ENCODE measurements around the gene ADGRF1.

Gene ADGRF1

DNA sequence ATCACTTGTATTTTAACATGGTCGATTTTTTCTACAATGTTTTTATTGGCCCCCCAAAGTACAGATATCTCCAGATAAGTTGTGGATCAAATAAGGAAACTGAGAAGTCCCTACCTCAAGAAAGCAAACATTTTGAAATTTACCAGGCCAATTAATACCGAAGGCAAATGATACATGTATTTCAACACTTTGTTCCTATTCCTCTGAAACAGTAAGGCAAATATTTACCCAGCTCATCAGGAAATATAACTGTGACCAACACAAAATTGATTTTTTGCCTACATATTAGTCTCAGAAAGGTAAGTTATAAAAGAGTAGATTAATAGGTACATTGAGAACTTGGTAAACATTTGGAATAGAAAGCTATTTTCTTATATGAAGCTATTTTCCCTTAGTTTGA is 69.1 kb downstream of the ADGRF1 start:
- DNase-seq = no peak

DNA sequence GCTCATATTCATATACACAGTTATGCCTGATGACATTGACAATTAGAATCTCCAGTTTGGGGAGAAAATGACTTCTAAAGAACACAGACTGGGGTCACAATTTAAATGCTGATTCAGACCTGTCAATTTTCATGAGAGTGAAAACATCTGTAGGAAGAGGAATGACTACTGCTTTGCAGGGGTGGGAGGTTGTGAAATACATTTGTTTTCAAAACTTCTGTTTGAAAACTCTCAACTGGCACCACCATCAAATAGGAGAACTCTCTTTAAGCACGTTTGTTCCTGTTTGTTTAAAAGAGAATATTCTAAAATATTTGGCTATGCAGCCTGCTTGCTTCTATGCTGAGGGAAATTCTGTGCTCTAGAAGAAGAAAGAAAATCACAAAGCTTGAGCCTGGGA is 69.6 kb downstream of the ADGRF1 start:
- no peak for DNase-seq

DNA sequence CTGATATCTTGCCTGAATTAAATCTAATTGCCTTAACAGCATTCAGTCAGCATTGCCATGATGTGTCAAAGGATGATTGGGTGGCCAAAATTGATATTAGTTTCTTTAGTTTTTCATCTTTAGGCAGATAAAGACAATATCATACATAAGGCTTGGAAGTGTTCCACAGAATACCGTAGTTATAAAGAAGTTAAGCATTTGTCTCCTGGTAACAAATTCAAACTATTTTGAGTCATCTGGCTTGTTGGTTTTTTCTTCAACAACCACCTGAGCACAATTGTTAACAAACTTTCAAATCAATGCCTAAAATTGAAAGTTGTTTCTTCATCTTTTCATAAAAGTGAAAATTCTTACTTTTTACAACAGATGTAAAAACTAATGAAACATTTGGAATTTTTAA is 72.9 kb downstream of the ADGRF1 start:
- no peak for DNase-seq

DNA sequence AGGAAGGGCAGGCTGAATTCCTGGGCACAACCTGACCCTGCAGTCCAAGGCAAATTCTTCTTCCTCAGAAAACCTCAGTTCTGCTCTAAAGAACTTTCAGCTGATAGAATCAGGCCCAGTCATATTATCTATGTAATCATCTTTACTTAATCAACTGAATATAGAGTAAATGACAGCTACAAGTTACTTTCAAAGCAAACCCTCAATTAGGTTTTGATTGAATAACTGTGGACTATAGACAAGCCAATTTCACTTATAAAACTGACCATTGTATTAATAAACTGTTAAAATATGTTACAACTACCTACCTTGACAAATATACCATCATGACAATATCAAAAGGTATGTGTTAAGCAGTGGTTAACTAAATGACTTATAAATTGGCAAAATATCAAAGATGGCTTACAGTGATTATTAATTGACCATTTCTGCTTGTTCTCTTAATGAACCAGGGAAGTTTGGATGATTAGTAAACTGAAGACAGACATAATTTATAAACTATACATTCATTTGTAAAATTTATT is 74.2 kb downstream of the ADGRF1 start:
- no peak for DNase-seq

DNA sequence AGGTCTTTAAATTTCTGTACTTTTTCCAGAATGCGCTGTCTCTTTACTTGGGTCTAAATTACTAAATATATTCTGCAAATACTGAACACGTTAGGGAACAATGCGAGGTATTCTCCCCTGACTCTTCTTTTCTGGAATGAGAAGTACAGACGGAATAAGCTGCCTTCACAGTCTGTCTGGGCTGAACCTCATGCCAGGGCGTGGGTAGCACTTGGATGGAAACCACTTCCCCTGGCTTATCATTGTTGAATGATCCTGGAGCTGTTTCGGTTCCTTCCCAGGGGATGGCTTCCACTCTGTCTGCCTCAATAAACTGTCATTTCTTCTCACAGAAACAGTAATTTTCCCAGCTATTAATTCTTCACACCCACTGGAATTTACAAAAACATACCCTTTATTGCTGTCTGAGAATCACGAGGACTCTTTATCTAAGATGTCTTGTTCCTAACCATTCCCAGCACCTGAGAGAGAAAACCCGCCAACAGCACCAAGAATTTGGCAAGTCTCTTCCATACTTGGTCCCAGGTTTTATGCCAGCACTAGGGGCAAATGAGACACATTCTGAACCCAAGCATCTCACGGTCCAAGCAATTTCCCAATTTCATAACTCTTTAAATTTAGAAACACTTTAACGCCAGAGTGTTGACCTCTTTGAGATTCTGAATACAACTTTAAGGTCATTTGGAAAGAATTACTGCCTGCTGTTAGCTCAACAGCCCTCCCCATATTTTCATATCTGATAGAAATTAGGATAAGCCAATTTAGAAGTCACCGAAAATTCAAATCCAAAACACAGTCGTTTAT is 77.2 kb downstream of the ADGRF1 start:
- DNase-seq = no peak

DNA sequence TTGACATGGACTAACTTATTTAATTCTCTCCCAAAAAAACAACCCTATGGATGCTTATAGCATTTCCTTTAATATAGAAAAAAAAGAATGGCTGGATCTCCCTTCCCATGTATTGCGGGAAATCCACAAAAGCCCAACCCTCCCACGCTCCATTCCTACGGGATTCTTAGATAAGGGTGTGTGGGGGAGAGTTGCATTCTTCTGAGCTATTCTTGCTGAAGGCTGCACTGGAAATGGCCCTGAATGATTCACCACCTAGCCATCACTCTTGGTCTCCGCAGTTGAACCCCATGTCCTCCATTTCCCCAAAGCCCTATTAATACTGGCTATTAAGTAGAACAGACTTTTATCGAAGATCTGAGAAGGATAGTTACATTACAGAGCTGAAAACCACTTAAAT is 78.5 kb downstream of the ADGRF1 start:
- DNase-seq = no peak

DNA sequence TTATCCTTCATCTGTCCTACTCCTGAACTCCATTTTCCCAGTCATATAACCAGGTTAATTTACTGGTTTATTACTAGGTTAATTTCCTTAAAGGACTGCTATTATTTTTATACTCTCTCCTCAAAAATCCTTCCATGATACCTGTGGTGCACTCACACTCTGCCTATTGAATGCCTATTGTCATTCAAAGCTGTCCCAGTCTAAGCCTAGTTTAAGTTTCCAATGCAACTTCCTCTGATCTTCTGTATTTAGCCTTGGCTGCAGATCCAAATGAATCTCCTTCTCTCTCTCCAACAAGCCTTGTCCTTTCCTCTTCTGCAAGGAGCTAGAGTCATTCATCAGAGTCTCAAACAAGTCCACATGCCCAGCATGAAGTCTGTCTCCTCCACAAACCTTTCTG is 79.1 kb downstream of the ADGRF1 start:
- no peak for DNase-seq

DNA sequence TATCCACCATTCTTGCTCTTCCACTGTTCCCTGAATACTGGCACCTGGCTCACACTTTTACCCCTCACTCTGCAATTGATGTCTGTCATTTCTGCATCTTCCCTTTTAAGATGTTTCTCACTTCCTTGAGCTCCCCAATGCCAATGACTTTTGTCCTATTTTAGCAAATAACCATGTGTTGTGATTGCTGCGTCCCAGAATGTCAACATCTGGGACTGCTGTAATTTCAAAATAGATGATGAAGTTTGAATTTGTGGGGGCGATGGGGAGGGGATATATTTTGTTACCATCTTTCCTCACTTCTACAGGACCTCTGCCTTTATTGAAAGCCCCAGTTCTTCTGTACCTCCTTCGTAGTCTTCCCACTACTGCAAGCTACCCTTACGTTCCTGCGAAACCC is 80.4 kb downstream of the ADGRF1 start:
- no peak for DNase-seq

DNA sequence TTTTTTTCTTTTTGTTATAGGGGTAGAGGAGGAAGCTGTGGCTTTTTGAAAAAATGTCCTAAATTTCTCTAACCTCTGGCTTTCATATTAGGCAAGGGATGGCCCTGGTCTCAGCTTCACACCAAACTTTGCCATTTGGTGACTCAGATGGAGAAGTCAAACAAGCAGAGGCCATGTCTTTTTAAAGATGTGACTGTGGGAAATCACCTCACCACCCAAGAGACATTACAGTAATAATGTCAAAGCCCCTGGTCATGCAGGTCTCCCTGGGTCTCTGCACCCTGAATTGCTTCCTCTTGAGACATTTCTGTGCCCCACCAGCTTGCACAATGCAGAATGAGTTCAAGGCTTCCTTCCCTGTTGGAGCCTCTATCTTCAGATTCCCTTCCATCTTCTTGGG is 80.9 kb downstream of the ADGRF1 start:
- DNase-seq = no peak

DNA sequence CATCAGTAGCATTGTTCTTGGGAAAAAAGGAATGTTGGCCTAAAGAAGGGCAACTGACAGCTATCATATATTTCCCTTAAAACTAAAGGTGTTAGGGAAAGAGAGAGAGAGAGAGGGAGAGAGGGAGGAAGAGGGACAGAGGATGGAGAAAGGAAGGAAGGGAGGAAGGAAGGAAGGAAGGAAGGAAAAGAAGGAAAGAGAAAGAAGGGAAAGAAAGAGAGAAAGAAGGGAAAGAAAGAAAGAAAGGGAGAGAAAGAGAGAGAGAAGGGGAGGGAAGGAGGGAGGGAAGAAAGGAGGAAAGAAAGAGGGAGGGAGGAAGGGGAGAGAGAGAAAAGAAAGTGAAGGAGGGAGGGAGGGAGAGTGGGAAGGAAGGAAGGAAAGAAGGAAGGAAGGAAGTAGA is 82.7 kb downstream of the ADGRF1 start:
- DNase-seq = no peak

DNA sequence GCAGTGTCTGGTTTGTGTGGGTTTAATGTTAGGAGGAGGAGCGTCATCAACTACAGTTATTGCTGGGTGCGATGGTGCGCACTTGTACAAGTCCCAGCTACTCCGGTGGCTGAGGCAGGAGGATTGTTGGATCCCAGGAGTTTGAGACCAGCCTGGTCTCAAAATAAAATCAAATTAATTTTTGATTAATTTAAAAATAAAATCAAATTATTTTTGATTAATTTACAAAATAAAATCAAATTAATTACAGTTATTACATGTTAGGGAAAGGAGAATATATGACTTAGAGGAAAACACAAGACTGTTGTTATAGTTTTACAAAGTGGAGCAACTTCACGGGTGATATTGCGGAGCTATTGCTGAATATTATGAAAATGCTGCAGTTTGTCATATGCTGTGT is 85.7 kb downstream of the ADGRF1 start:
- no peak for DNase-seq

DNA sequence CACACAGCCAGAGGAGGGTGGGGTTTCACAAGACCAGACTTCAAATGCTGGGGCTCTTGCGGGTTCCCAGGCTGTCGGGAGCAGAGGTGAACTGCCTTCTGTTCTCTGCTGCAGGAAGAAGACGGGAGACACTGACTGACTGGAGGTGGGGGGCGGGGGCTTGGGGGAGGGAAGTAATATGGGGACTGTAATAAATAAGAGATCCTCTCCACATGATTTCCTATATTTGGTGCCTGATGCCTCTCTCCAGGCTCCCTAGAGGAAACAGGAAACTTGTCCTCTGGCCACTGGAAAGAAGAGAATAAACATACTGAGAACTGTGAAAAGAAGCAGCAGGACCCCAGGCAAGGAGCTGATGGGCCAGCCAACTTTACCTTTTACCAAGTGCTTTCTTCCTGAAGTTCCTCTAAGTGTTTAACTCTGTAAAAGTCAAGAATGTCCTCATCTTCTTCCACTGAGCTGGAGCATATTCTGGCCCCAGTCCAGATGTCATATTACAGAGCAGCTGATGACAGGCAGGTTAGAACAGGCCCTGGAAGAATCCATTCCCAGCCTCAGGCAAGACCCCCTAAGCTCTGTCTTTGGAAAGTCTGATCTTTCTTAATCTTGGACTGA is 87.2 kb downstream of the ADGRF1 start:
- DNase-seq = peak; percentile 12

DNA sequence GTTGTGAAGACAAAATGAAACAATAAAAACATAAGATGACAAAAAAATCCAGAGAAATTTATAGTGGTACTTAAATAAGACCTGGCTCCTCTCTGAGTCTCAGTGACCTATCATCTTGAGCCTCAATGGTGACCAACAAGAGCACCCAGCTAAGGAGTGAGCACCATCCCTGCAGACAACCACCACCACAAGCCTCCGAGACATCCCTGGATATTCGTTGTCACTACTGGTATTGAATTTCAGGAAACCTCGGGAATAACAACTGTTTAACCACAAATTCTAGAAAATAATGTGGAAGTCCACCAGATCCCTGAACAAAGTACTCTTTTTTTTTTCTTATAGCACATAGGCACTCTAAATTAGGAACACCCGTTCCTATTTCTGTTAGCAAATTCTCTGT is 88.2 kb downstream of the ADGRF1 start:
- no peak for DNase-seq

DNA sequence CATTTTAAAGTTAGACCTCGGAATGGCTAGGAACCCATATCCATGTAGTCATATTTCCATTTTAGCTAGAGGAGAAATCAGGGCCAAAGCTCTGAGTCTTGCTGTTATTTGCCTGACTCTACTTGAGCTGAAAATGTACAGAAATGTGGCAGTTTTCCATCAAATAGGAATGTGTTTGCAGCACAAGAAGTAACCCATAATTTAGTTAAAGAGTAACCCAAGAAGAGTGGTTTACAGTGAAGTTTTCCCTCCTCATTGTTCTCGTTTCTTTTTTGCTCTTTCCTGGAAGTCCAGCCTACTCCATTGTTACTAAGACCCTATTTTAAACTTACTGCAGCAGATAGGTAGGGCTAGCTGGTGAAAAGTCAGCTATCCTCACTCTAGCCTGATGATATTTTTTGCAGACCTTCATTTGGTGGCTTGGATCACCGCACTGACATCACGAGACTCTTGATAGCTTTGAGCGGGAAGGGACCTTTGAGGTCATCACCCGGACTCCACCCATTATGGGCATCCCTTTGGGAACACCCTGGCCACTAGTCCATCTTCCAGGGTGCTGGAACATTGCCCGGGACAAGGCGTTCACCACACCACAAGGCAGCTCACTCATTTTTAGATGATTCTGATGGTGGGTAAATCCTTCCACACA is 92.4 kb downstream of the ADGRF1 start:
- no peak for DNase-seq

DNA sequence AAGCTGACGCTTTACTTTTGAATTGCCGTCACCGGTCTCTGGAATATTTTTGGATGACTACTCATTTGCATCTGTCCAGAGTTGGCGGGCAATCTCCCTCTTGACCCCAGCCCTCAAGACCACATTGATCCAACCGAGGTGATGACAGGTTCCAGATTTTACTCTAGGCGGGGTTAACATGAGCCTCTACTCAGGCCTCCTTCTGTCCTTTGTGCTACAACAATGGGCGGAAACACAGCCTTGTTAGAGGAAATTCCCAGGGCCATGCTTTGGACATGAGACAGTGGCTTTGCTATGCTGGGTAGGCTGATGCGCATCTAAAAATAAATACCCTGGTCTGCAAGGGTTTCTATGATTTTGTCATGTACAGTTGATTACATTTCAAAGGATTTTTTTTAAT is 93.4 kb downstream of the ADGRF1 start:
- no peak for DNase-seq
